ENCODE results near the gene TMEM41B.

TMEM41B gene

GRCh38 chr11:9301720-9302119 is 12.7 kb downstream of the TMEM41B start:
- no peak overlapping the region for H3K4me3 ChIP-seq (ENCODE audit: control insufficient read depth, low read depth, low read length)
- no peak for DNase-seq (ENCODE audit: low read depth)
- no peak for TF ChIP-seq CTCF (conservative IDR thresholded peaks at IDR 0.05; ENCODE audit: control insufficient read depth, insufficient read depth, low read depth, low read length)

- DNase-seq (ENCODE audit: low read depth) = no peak
- TF ChIP-seq CTCF (conservative IDR thresholded peaks at IDR 0.05; ENCODE audit: control insufficient read depth, insufficient read depth, low read depth, low read length) = no peak
These were observed 20.7 kb downstream of the TMEM41B start for GRCh38 chr11:9293646-9294045.

GRCh38 chr11:9285850-9286587 is 28.4 kb downstream of the TMEM41B start:
- no peak overlapping the region for H3K4me3 ChIP-seq (ENCODE audit: control insufficient read depth, low read depth, low read length)
- no peak for TF ChIP-seq CTCF (conservative IDR thresholded peaks at IDR 0.05; ENCODE audit: control insufficient read depth, insufficient read depth, low read depth, low read length)
- no peak for DNase-seq (ENCODE audit: low read depth)

More at GRCh38 chr11:9293646-9294045, 20.7 kb downstream of the TMEM41B start:
- H3K4me3 ChIP-seq (ENCODE audit: control insufficient read depth, low read depth, low read length) = no peak overlapping the region

GRCh38 chr11:9280655-9281301 is 33.6 kb downstream of the TMEM41B start:
- TF ChIP-seq CTCF (conservative IDR thresholded peaks at IDR 0.05; ENCODE audit: control insufficient read depth, insufficient read depth, low read depth, low read length) = no peak
- no peak overlapping the region for H3K4me3 ChIP-seq (ENCODE audit: control insufficient read depth, low read depth, low read length)
- peak; percentile 54 for DNase-seq (ENCODE audit: low read depth)

- no peak for DNase-seq (ENCODE audit: low read depth)
- H3K4me3 ChIP-seq (ENCODE audit: control insufficient read depth, low read depth, low read length) = no peak overlapping the region
- TF ChIP-seq CTCF (conservative IDR thresholded peaks at IDR 0.05; ENCODE audit: control insufficient read depth, insufficient read depth, low read depth, low read length) = no peak
These were observed 37.2 kb downstream of the TMEM41B start for GRCh38 chr11:9277176-9277575.

GRCh38 chr11:9276571-9276970 is 37.8 kb downstream of the TMEM41B start:
- no peak for TF ChIP-seq CTCF (conservative IDR thresholded peaks at IDR 0.05; ENCODE audit: control insufficient read depth, insufficient read depth, low read depth, low read length)
- H3K4me3 ChIP-seq (ENCODE audit: control insufficient read depth, low read depth, low read length) = no peak overlapping the region
- DNase-seq (ENCODE audit: low read depth) = no peak
